CD4-positive, alpha-beta T cell (primary cell): ENCODE measurements around the gene VAT1. TPM values are rescaled to one million over a fixed set of nuclear protein-coding genes. Genes with fewer than 3 reads are reported as not detected.

Experiments used
- ATAC-seq: fragments of 200-7000 bp; cut with Tn5 transposase; one replicate; pipeline ENCODE4 v1.10.0; 2022; ENCODE audit warnings: mild to moderate bottlenecking; ENCODE audit not compliant: poor library complexity
- CTCF ChIA-PET: fragments of 350-600 bp; sonication (Branson Sonifier 250); formaldehyde crosslinking; loops from one replicate; lab custom pipeline; 2021; ENCODE audit warnings: antibody characterized with exemption, inconsistent platforms; lab: Charles Lee
- POLR2A ChIA-PET: fragments of 350-600 bp; sonication (Branson Sonifier 250); formaldehyde crosslinking; loops from one replicate; lab custom pipeline; 2021; ENCODE audit warnings: antibody characterized with exemption, inconsistent platforms; lab: Charles Lee
- DNase-seq, 14 experiments: peaks; one replicate each; pipeline ENCODE4 v3.0.0-alpha.2; 2013 to 2020; ENCODE audit warnings: mixed read lengths in 2 of 14
- H3K27ac ChIP-seq, 2 donors: one replicate each; pipeline versions ENCODE4 v1.5.1 to v1.7.0; 2013; ENCODE audit warnings: low read length in 2 of 2, low read depth in 1 of 2, mild to moderate bottlenecking in 1 of 2
- H3K27me3 ChIP-seq, 2 experiments: 1 replicate in 1 of 2; 2 replicates in 1 of 2; pipeline versions ENCODE4 v1.6.1 to v1.7.0; 2013; ENCODE audit warnings: low read length in 2 of 2, control low read depth in 1 of 2, mild to moderate bottlenecking in 1 of 2, moderate library complexity in 1 of 2; ENCODE audit not compliant: insufficient read depth in 2 of 2, control insufficient read depth in 1 of 2
- H3K36me3 ChIP-seq: one replicate; pipeline ENCODE4 v1.6.1; 2013; ENCODE audit warnings: low read length, control low read depth; ENCODE audit not compliant: insufficient read depth
- H3K4me1 ChIP-seq: one replicate; pipeline ENCODE4 v1.6.1; 2013; ENCODE audit warnings: low read length, control low read depth; ENCODE audit not compliant: insufficient read depth
- H3K4me3 ChIP-seq: one replicate; pipeline ENCODE4 v1.5.1; 2013; ENCODE audit warnings: mild to moderate bottlenecking, low read length, moderate library complexity
- H3K9me3 ChIP-seq, 2 experiments: 1 replicate in 1 of 2; 2 replicates in 1 of 2; pipeline versions ENCODE4 v1.6.1 to v1.7.0; 2013; ENCODE audit warnings: low read length in 2 of 2, mild to moderate bottlenecking in 2 of 2, control low read depth in 1 of 2, moderate library complexity in 1 of 2; ENCODE audit not compliant: control insufficient read depth in 1 of 2, insufficient read depth in 1 of 2
- H3K27ac Mint-ChIP-seq: one replicate; pipeline ENCODE4 v1.8.0; 2020; ENCODE audit warnings: mixed read lengths
- H3K27me3 Mint-ChIP-seq: one replicate; pipeline ENCODE4 v1.8.0; 2021; ENCODE audit warnings: mixed read lengths
- H3K36me3 Mint-ChIP-seq: one replicate; pipeline ENCODE4 v1.8.0; 2021; ENCODE audit warnings: low read depth, mixed read lengths
- H3K4me1 Mint-ChIP-seq: one replicate; pipeline ENCODE4 v1.8.0; 2021; ENCODE audit warnings: low read depth, mixed read lengths
- H3K4me3 Mint-ChIP-seq: one replicate; pipeline ENCODE4 v1.8.0; 2020; ENCODE audit warnings: mild to moderate bottlenecking, mixed read lengths
- H3K9me3 Mint-ChIP-seq: one replicate; pipeline ENCODE4 v1.8.0; 2020; ENCODE audit warnings: mixed read lengths
- CTCF ChIP-seq: fragments of 200-600 bp; IDR thresholded peaks from one replicate; pipeline ENCODE4 v1.8.0; 2022; ENCODE audit warnings: antibody characterized with exemption, mild to moderate bottlenecking
- intact Hi-C, 2 experiments: fragments of 100-400 bp; cut with DNase I in 1 of 2; cut with micrococcal nuclease in 1 of 2; formaldehyde crosslinking; loops; one replicate each; pipeline versions ENCODE4 v1.15.1 to v1.9.0; 2023 to 2025; cut with DNase I, micrococcal nuclease
- total RNA-seq, 174 experiments: library from RNA in 2 of 174; stranded (reverse) in 2 of 174; gene quantifications; one replicate each; pipeline ENCODE4 v1.2.3 and lab custom pipeline; 2021 to 2026

Gene VAT1
- total RNA-seq, 2 experiments from 2014 or later = 27.5 to 27.6 TPM

- DNase-seq = peak in 1 of 14 experiments; percentile 18
- ChIA-PET POLR2A (no interaction called here), CTCF (interaction anchor here (1.2 kb wide), 1 partner anchor 29 kb away, joined by 4 read pairs; the partner anchor contains the start of gene RPL27)
- Mint-ChIP-seq H3K4me3 (peak overlapping the region; percentile 73), H3K36me3 (no peaks in the 10 kb centered on the region), H3K27ac (no peak overlapping the region), H3K27me3 (no peaks in the 10 kb centered on the region), H3K9me3 (no peaks in the 10 kb centered on the region), H3K4me1 (peaks cover 9% of the 10 kb centered on the region)
- Histone ChIP-seq H3K27me3 (no peaks in the 10 kb centered on the region), H3K27ac (no peak overlapping the region), H3K4me3 (no peak overlapping the region), H3K9me3 (no peaks in the 10 kb centered on the region), H3K4me1 (peaks cover 27% of the 10 kb centered on the region), H3K36me3 (no peaks in the 10 kb centered on the region)
- TF ChIP-seq CTCF = no peak
- no peak for ATAC-seq
- intact Hi-C loops = loop anchor here (5.0 to 10.0 kb wide), 3 partner anchors 97 to 140 kb away; partner anchors contain the start of gene BRCA1 (in 2 of the 2)
These were observed 5.2 kb upstream of the VAT1 start for GRCh38 chr17:43027091-43028032.

GRCh38 chr17:43026595-43026994, 4.4 kb upstream of the VAT1 start:
- no peaks in the 10 kb centered on the region for H3K9me3 Mint-ChIP-seq
- peak overlapping the region; percentile 75 for H3K4me3 Mint-ChIP-seq
- intact Hi-C loops = loop anchor here (5.0 to 10.0 kb wide), 3 partner anchors 98 to 141 kb away; partner anchors contain the start of gene BRCA1 (in 2 of the 2)
- H3K36me3 Mint-ChIP-seq = no peaks in the 10 kb centered on the region
- Histone ChIP-seq H3K4me3 (no peak overlapping the region), H3K27me3 (no peaks in the 10 kb centered on the region), H3K36me3 (no peaks in the 10 kb centered on the region), H3K27ac (no peak overlapping the region), H3K4me1 (peaks cover 30% of the 10 kb centered on the region), H3K9me3 (no peaks in the 10 kb centered on the region)
- peak in 1 of 14 experiments; percentile 40 for DNase-seq
- no peak for ATAC-seq
- H3K27me3 Mint-ChIP-seq = no peaks in the 10 kb centered on the region
- no peak for TF ChIP-seq CTCF
- ChIA-PET CTCF (interaction anchor here (1.2 kb wide), 1 partner anchor 28 kb away, joined by 4 read pairs; the partner anchor contains the start of gene RPL27), POLR2A (interaction anchor here (1.5 kb wide), 1 partner anchor 341 kb away, joined by 3 read pairs; no protein-coding TSS in a partner anchor)
- peaks cover 12% of the 10 kb centered on the region for H3K4me1 Mint-ChIP-seq
- H3K27ac Mint-ChIP-seq = no peak overlapping the region

GRCh38 chr17:43025766-43026537, 3.8 kb upstream of the VAT1 start:
- ATAC-seq (no peak), DNase-seq (peak in 2 of 14 experiments; percentile 11 to 44)
- peaks cover 34% of the 10 kb centered on the region for H3K4me1 ChIP-seq
- H3K9me3 ChIP-seq = no peaks in the 10 kb centered on the region
- Mint-ChIP-seq H3K27ac (peak overlapping the region; percentile 73), H3K4me1 (peaks cover 18% of the 10 kb centered on the region), H3K36me3 (no peaks in the 10 kb centered on the region), H3K9me3 (no peaks in the 10 kb centered on the region), H3K27me3 (no peaks in the 10 kb centered on the region), H3K4me3 (peak overlapping the region; percentile 88)
- H3K36me3 ChIP-seq = no peaks in the 10 kb centered on the region
- no peak overlapping the region for H3K4me3 ChIP-seq
- no peak for TF ChIP-seq CTCF
- H3K27me3 ChIP-seq = no peaks in the 10 kb centered on the region
- no peak overlapping the region for H3K27ac ChIP-seq
- intact Hi-C loops = loop anchor here (5.0 to 10.0 kb wide), 3 partner anchors 99 to 141 kb away; partner anchors contain the start of gene BRCA1 (in 2 of the 2)
- ChIA-PET CTCF (interaction anchor here (1.2 kb wide), 1 partner anchor 28 kb away, joined by 4 read pairs; the partner anchor contains the start of gene RPL27), POLR2A (interaction anchor here (1.2 to 2.8 kb wide), 3 partner anchors 146 to 342 kb away, joined by 3 to 13 read pairs (median 3); no protein-coding TSS in a partner anchor)
